Stimulated activated CD4-positive, alpha-beta T cell treated with anti-CD3 and anti-CD28 coated beads, Interleukin-4, amount 100 ng/mL, for 48 hours (primary cell): ENCODE data around the gene TTC9B.
"Not testable (repeated sequence)": the region's sequence is repeated elsewhere in the genome, so short reads cannot be mapped to it uniquely, and the experiment has no call there.

Experiments
- DNase-seq, 2 donors: peaks; one replicate each; pipeline ENCODE4 v3.0.0-alpha.2; 2020; ENCODE audit warnings: low read depth in 2 of 2

TTC9B gene

GRCh38 chr19:40232949-40233810 lies 15.0 kb upstream of the TTC9B start:
- DNase-seq: no peak

DNA sequence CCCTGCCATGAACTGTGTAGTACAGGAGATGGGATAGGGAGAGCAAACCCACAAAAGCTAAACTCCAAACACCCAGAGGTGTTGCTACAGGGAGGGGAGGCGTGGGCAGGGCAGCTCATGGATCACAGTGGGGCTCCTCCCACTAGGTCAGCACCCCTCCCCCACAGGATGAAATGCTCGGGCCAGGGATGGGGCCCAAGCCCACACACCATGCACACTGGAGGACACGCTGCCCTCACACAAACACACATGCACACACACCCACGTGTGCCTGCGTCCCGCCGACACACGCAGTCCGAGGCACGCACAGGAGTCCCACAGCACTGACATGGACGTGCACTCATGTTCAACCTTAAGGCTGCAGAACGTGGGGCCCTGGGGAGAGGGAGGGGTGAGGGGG lies 14.3 kb upstream of the TTC9B start:
- no peak for DNase-seq

GRCh38 chr19:40231544-40232424 lies 13.6 kb upstream of the TTC9B start:
- no peak for DNase-seq

- DNase-seq: no peak
These were observed 12.9 kb upstream of the TTC9B start for GRCh38 chr19:40231057-40231456.

DNA sequence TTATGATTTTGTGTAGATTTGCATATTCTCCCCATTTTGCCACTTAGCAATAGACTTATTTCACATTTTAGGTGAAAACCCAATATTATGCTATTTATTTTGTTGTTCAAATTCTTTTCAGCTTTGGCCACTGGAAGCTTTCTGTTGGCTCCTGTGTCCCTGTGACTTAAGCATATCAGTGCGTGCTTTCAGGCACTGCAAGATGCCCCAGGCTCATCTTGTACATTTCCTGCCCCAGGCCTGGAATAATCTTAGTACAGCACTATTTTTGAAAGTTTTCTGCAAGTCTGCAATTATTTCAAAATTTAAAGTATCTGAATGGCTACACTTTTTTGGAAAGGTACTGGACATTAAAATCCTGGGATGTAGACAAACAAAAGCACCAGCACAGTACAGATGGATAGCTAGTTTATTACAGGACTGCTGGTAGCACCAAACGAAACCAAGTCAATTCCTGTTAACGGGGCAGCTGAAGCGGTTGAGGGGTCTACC lies 11.8 kb upstream of the TTC9B start:
- no peak for DNase-seq

GRCh38 chr19:40229484-40229883 lies 11.3 kb upstream of the TTC9B start:
- DNase-seq: no peak

GRCh38 chr19:40228863-40229262 lies 10.7 kb upstream of the TTC9B start:
- no peak for DNase-seq

DNA sequence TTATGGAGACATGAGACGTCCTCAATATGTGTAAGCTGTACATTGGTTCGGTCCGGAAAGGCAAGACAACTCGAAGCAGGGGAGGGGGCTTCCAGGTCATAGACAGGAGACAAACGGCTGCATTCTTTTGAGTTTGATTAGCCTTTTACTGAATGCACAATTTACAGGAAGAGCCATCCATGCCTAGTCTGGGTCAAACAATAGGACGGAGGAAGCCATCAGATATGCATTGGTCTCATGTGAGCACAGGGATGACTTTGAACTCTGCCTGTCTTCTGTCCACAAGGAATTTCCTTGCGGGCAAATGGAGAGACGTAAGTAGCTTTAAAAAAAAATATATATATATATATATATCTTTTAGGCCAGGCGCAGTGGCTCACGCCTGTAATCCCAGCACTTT lies 10.2 kb upstream of the TTC9B start:
- DNase-seq: no peak

DNA sequence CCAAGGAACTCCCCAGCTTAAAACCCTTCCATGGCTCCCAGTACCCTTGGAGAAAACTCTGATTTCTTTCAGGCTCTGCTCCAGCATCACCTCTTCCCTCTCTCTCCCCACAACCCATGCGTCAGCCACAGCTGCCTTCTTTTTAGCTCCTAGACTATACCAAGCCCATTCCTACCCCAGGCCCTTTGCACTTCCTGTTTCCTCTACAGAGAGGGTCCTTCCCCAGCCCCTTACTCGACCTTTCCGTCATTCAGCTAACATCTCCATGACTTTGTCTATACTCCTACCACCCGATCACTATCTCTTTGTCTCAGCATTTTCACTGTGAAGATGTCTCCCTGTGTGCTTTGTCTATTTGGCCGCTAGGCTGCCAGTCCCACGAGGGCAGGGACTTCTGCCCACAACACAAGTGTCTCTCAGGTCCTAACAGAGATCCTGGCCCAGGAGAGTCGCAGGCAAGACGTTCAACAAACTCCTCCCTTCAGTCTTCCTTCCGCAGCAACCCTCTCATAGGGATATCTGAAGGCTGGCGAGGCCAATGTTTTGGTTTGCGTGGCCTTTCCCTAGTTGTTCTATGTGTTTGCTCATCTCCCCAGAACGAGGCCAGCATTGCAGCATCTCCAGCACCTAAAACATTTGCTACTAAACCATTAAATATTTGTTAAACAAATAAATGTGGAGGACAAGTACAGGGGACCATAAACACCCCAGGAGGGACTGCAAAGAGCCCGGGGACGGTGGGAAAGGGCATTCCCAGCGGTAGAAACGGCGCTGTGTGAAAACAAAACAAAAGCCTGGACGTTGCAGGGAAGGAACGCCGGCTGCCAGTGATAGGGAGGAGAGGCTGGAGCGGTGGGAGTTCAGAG lies 7.5 kb upstream of the TTC9B start:
- DNase-seq: no peak

DNA sequence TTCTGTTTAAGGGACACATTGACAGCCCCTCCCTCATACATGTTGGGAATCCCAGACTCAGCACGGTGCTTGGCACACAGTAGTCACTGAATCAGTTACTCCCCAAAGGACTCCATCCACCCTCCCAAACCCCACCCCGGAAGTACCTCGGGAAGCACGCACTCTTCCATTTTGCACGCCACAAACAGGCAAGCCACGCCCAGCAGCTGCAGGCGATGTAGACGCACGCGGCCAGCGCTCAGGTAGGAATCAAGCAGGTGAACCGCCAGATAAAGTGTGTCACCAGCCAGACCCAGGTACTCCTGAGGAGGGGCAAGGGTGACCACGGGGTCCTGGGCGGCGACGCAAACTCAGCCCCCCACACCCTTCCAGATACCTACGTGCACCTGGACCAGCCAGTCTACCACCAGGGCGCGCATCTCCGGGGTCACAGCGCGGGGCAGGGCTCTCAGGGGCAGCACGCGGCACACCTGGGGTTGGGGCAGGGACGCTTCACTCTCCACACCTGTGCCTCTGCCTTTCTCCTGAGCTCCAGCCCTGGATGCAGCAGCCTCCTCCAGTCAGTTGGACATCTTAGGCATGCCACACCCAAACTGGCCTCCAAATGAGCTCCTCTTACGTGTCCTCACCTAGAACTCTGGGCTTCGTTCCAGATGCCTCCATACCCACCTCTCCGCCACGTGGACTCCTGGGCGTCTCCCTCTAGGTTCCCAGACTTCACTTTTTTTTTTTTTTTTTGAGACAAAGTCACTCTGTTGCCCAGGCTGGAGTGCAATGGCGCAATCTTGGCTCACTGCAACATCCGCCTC lies 6.4 kb upstream of the TTC9B start:
- DNase-seq: no peak

DNA sequence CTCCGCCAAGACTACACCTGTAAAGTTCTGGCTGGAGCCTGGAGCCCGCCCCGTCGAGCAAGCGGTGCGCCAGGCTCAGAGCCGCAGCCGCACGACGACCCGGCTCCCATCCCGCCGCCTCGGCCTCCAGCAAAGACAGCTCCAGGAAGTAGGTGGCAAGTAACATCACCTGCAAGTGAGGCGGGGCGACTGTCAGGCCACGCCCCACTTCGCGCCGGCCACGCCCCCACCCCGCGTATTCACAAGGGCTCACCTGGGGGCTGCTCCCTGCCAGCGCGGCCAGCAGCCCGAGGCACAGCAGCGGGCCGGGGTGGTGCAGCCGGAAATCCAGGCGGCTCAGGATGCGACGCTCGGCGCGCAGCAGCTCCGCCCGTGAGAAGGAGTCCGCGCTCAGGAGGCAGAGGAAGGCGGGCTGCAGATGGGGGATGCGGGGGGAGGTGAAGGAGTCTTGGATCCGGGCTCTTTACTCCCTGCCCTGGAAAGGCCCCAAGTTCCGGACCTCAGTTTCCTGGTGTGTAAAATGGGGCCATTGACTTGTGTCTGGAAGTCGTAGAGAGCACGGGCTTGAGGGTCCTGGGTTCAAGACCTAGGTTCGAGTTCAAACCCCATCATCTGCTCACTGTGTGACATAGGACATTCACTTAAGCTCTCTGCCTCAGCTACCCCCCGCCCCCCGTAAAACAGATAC lies 5.1 kb upstream of the TTC9B start:
- DNase-seq: peak in 1 of 2 donors; percentile 26

GRCh38 chr19:40221858-40222619 lies 3.9 kb upstream of the TTC9B start:
- peak; percentile 57 to 59 for DNase-seq

DNA sequence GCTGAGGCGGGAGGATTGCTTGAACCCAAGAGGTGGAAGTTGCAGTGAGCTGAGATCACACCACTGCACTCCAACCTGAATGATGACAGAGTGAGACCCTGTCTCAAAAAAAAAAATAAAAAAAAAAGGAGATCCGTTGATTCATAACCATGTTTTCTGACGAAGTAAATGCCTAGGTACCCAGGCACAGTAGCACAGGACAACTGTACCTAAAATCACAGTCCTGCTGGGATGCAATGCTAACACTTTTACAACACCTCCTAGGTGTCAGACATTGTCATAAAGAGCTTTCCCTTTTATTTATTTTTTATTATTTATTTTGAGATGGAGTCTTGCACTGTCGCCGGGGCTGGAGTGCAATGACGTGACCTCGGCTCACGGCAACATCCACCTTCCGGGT lies 2.5 kb upstream of the TTC9B start:
- no peak for DNase-seq

DNA sequence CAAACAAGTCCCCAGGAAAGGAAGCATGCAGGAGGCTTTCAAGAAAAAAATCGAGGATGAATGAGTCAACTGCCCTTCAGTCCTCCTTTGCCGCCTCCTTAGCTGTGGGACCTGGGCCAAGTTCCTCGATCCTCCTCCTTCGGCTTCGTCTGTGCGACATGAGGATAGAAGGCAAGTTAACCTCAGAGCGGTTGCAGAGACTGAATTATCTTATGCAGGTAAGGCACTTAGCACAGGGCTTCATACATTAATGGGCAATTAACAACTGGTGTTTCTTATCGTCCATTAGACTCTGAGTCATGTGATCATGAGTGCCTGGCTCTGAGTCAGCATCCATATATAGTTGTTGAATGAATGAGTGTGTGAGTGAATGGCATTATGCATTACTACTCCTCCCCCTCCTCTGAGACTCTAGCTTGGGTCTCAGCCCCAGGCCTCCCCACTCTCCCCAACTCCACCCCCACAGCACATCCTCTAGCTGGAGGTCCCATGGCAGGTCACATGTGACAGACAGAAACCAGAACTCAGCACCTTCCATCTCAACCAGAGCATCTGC lies 1.6 kb upstream of the TTC9B start:
- DNase-seq: no peak

DNA sequence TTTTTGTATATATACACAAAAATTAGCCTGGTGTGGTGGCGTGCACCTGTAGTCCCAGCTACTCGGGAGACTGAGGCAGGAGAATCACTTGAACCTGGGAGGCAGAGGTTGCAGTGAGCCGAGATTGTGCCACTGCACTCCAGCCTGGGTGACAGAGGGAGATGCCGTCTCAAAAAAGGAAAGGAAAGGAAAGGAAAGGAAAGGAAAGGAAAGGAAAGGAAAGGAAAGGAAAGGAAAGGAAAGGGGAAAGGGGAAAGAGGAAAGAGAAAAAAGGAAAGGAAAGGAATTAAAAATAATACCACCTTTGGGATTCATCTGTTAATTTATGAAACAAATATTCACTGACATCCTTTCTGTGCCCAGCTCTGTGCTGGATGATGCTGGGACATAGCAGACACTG lies 845 bp upstream of the TTC9B start:
- not testable (repeated sequence) for DNase-seq

DNA sequence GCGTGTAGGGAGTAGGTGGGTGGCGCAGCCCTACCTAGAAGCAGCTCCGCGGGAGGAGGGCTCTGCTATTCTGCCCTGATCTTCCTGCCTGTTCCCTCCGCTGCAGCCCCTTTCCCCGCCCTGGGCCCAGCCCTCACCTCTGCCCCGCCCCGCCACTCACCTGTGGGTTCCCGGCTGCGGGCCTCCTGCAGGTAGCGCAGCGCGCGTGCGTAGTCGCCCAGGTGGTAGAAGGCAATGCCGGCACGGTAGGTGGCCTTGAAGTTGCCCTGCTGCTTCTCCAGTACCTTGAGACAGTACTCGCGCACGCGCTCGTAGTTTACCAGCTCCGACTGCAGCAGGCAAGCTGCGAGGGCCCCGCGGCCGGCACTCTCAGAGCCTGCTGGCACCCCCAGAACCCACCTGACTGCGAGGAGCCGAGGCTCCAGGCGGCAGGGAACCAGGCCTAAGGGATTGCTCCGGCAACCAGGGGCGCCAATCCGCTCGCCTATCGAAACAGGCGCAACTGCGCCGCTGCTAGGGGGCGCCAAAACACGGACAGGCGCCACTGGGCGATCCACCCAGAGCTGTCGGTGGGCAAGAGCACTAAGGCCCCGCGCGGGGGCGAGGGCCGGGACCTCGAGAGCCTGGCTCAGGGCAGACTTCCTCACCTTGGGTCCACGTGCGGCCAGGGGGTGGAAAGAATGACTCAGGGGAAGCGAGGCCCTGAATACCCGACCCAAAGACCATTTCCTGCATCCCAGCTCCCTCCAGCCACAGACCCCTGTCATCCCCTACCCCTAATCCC lies 965 bp downstream of the TTC9B start:
- no peak for DNase-seq

- no peak for DNase-seq
These were observed 1.5 kb downstream of the TTC9B start for GRCh38 chr19:40216777-40217026.

DNA sequence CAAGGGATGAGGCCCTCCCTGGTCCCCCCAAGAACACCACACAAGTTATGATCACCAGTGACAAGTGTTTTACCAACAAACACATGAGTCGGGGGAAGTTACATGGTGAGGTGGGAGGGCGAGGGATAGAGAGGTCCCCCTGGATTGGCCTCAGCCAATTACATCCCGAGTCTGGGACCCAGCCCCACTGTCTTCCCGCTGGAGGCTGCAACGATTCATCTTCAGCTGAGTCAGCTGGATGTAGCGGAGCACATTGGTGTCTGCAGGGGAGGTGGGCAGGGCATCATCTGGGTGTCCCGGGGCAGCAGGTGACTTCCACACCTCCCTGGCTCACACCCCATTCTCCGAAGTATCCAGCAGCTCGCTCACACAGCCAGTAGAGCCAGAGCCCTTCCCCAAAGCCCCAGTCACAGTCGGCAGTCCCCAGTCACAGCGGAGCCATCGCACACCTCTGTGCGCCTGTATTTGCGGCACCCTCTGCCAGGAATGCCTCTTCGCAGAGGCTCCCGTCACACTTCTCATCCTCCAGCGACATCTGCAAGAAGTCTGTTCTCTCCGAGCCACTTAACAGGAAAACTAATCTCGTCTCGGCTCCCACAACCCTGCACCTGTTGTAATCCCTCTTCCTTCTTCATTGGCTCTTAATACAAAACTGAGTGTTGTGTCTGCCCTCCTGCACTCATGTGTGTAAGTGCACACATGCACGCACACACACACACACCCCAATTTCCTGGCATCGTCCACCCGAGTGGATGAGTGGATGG lies 2.0 kb downstream of the TTC9B start:
- DNase-seq: no peak
